ENCODE results near the gene FGFBP2.

Gene FGFBP2

GRCh38 chr4:16001484-16001858, 38.5 kb upstream of the FGFBP2 start:
- peak; percentile 83 for DNase-seq (ENCODE audit: extremely low spot score)
- CTCF ChIA-PET, result interaction anchor here (0.7 to 2.2 kb wide), 6 partner anchors 15 to 196 kb away, joined by 3 to 12 read pairs (median 4); no protein-coding TSS in a partner anchor

GRCh38 chr4:16000708-16001483, 37.9 kb upstream of the FGFBP2 start:
- CTCF ChIA-PET, result interaction anchor here (0.7 to 2.2 kb wide), 5 partner anchors 16 to 195 kb away, joined by 3 to 12 read pairs (median 5); no protein-coding TSS in a partner anchor
- TF ChIP-seq L3MBTL2 (conservative IDR thresholded peaks at IDR 0.05) (no peak), FOXA1 (IDR thresholded peaks at IDR 0.05) (no peak), LEF1 (IDR thresholded peaks at IDR 0.05; ENCODE audit: borderline replicate concordance) (no peak), ARNT (IDR thresholded peaks at IDR 0.05) (no peak), NFRKB (IDR thresholded peaks at IDR 0.05) (no peak), FOXM1 (IDR thresholded peaks at IDR 0.05; ENCODE audit: borderline replicate concordance) (no peak), TARDBP (IDR thresholded peaks at IDR 0.05) (no peak), SP1 (IDR thresholded peaks at IDR 0.05) (no peak), ZNF384 (IDR thresholded peaks at IDR 0.05) (no peak), HDGF (IDR thresholded peaks at IDR 0.05; ENCODE audit: borderline replicate concordance) (no peak), CTBP1 (IDR thresholded peaks at IDR 0.05; ENCODE audit: borderline replicate concordance) (no peak), ELF4 (IDR thresholded peaks at IDR 0.05) (no peak), BHLHE40 (IDR thresholded peaks at IDR 0.05; ENCODE audit: borderline replicate concordance) (no peak), SUZ12 (IDR thresholded peaks at IDR 0.05) (no peak), FOXK2 (IDR thresholded peaks at IDR 0.05) (no peak), PKNOX1 (IDR thresholded peaks at IDR 0.05) (no peak)
- POLR2A ChIA-PET, result interaction anchor here (1.0 kb wide), 1 partner anchor 195 kb away, joined by 3 read pairs; no protein-coding TSS in a partner anchor

More at GRCh38 chr4:16001484-16001858, 38.5 kb upstream of the FGFBP2 start:
- POLR2A ChIA-PET, result interaction anchor here (1.0 kb wide), 1 partner anchor 196 kb away, joined by 3 read pairs; no protein-coding TSS in a partner anchor
- TF ChIP-seq ARNT (IDR thresholded peaks at IDR 0.05) (no peak), BHLHE40 (IDR thresholded peaks at IDR 0.05; ENCODE audit: borderline replicate concordance) (no peak), L3MBTL2 (conservative IDR thresholded peaks at IDR 0.05) (no peak), SUZ12 (IDR thresholded peaks at IDR 0.05) (no peak), ZNF384 (IDR thresholded peaks at IDR 0.05) (no peak), SP1 (IDR thresholded peaks at IDR 0.05) (no peak), HDGF (IDR thresholded peaks at IDR 0.05; ENCODE audit: borderline replicate concordance) (no peak), ELF4 (IDR thresholded peaks at IDR 0.05) (no peak), TARDBP (IDR thresholded peaks at IDR 0.05) (no peak), PKNOX1 (IDR thresholded peaks at IDR 0.05) (no peak)

GRCh38 chr4:15996773-15997172, 33.8 kb upstream of the FGFBP2 start:
- ChIA-PET CTCF (interaction anchor here (0.7 to 0.8 kb wide), 2 partner anchors 114 to 191 kb away, joined by 3 read pairs; no protein-coding TSS in a partner anchor), POLR2A (no interaction called here)
- DNase-seq (ENCODE audit: extremely low spot score), result no peak
- no peak for TF ChIP-seq BHLHE40 (IDR thresholded peaks at IDR 0.05; ENCODE audit: borderline replicate concordance)
- no peak for TF ChIP-seq ARNT (IDR thresholded peaks at IDR 0.05)
- TF ChIP-seq L3MBTL2 (conservative IDR thresholded peaks at IDR 0.05), result no peak
- TF ChIP-seq SP1 (IDR thresholded peaks at IDR 0.05), result no peak
- TF ChIP-seq TARDBP (IDR thresholded peaks at IDR 0.05), result no peak
- no peak for TF ChIP-seq FOXA1 (IDR thresholded peaks at IDR 0.05)
- TF ChIP-seq HDGF (IDR thresholded peaks at IDR 0.05; ENCODE audit: borderline replicate concordance), result no peak
- no peak for TF ChIP-seq SUZ12 (IDR thresholded peaks at IDR 0.05)
- TF ChIP-seq ZNF384 (IDR thresholded peaks at IDR 0.05), result no peak
- no peak for TF ChIP-seq FOXK2 (IDR thresholded peaks at IDR 0.05)
- TF ChIP-seq NFRKB (IDR thresholded peaks at IDR 0.05), result no peak
- no peak for TF ChIP-seq CTBP1 (IDR thresholded peaks at IDR 0.05; ENCODE audit: borderline replicate concordance)
- TF ChIP-seq FOXM1 (IDR thresholded peaks at IDR 0.05; ENCODE audit: borderline replicate concordance), result no peak
- no peak for TF ChIP-seq ELF4 (IDR thresholded peaks at IDR 0.05)

More at GRCh38 chr4:16000708-16001483, 37.9 kb upstream of the FGFBP2 start:
- no peak for DNase-seq (ENCODE audit: extremely low spot score)

GRCh38 chr4:15995826-15996225, 32.9 kb upstream of the FGFBP2 start:
- ChIA-PET CTCF (no interaction called here), POLR2A (no interaction called here)
- no peak for DNase-seq (ENCODE audit: extremely low spot score)
- no peak for TF ChIP-seq BHLHE40 (IDR thresholded peaks at IDR 0.05; ENCODE audit: borderline replicate concordance)
- no peak for TF ChIP-seq FOXM1 (IDR thresholded peaks at IDR 0.05; ENCODE audit: borderline replicate concordance)
- TF ChIP-seq SP1 (IDR thresholded peaks at IDR 0.05), result no peak

GRCh38 chr4:15992167-15992485, 29.2 kb upstream of the FGFBP2 start:
- TF ChIP-seq TARDBP (IDR thresholded peaks at IDR 0.05) (no peak), CTBP1 (IDR thresholded peaks at IDR 0.05; ENCODE audit: borderline replicate concordance) (no peak), ARNT (IDR thresholded peaks at IDR 0.05) (no peak), SP1 (IDR thresholded peaks at IDR 0.05) (no peak), FOXM1 (IDR thresholded peaks at IDR 0.05; ENCODE audit: borderline replicate concordance) (no peak), HDGF (IDR thresholded peaks at IDR 0.05; ENCODE audit: borderline replicate concordance) (no peak), FOXK2 (IDR thresholded peaks at IDR 0.05) (no peak), FOXA1 (IDR thresholded peaks at IDR 0.05) (no peak), L3MBTL2 (conservative IDR thresholded peaks at IDR 0.05) (no peak), SUZ12 (IDR thresholded peaks at IDR 0.05) (no peak)
- DNase-seq (ENCODE audit: extremely low spot score), result no peak
- ChIA-PET POLR2A (no interaction called here), CTCF (no interaction called here)

- CTCF ChIA-PET, result no interaction called here
- POLR2A ChIA-PET, result no interaction called here
- DNase-seq (ENCODE audit: extremely low spot score), result no peak
- no peak for TF ChIP-seq TARDBP (IDR thresholded peaks at IDR 0.05)
- TF ChIP-seq SUZ12 (IDR thresholded peaks at IDR 0.05), result no peak
- no peak for TF ChIP-seq FOXK2 (IDR thresholded peaks at IDR 0.05)
Measured at GRCh38 chr4:15990570-15991285, 27.8 kb upstream of the FGFBP2 start.
